DND-41 (cell line): ENCODE results near the gene CCNJL.

Experiments used
- EZH2 ChIP-seq: IDR thresholded peaks from 3 replicates; pipeline ENCODE4 v1.6.1; 2012; ENCODE audit warnings: borderline replicate concordance, low read depth, mild to moderate bottlenecking, moderate library complexity, low read length, inconsistent platforms; ENCODE audit not compliant: severe bottlenecking
- TF ChIP-seq, protein P1 (sequence below): IDR thresholded peaks from 2 replicates; pipeline ENCODE4 v1.5.1; 2012; ENCODE audit warnings: borderline replicate concordance, low read length, moderate library complexity, mild to moderate bottlenecking; ENCODE audit not compliant: poor library complexity, severe bottlenecking; ENCODE audit errors: extremely low read depth

DNA sequence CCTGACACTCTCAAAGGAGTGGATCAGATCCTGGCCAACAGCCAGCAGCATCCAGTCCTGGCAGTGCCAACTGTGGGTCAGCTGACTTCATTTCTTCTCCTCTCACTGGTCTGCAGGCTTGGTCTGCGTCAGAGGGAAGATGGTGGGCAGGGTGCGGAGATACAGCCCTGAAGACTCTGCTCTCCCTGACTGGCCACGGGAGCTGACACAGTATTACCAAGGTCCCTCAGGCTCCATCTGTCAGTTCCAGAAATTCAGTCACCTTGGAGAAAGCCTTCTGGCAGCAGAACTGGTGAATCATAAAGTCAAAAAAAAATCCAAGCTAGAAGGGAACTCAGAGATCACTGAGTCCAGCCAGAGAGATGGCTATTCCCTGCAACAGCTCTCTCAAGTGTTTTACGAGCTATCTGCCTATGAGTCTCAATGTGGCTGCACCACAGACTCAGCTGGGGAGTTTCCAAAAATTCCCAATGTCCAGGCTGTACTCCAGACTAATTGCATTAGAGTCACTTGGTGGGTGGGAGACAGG is 30.1 kb upstream of the CCNJL start:
- TF ChIP-seq, protein P1, sequence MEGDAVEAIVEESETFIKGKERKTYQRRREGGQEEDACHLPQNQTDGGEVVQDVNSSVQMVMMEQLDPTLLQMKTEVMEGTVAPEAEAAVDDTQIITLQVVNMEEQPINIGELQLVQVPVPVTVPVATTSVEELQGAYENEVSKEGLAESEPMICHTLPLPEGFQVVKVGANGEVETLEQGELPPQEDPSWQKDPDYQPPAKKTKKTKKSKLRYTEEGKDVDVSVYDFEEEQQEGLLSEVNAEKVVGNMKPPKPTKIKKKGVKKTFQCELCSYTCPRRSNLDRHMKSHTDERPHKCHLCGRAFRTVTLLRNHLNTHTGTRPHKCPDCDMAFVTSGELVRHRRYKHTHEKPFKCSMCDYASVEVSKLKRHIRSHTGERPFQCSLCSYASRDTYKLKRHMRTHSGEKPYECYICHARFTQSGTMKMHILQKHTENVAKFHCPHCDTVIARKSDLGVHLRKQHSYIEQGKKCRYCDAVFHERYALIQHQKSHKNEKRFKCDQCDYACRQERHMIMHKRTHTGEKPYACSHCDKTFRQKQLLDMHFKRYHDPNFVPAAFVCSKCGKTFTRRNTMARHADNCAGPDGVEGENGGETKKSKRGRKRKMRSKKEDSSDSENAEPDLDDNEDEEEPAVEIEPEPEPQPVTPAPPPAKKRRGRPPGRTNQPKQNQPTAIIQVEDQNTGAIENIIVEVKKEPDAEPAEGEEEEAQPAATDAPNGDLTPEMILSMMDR, result no peak
- TF ChIP-seq EZH2, result no peak
